Rectal smooth muscle tissue (tissue), 1 donor: Measurements from ENCODE around the gene F10.

Experiments
- H3K27ac ChIP-seq: one replicate; pipeline ENCODE4 v1.7.0; 2013; ENCODE audit warnings: low read depth, low read length, inconsistent platforms
- H3K27me3 ChIP-seq: one replicate; pipeline ENCODE4 v1.7.0; 2013; ENCODE audit warnings: low read length; ENCODE audit not compliant: control insufficient read depth, insufficient read depth
- H3K36me3 ChIP-seq: one replicate; pipeline ENCODE4 v1.7.0; 2013; ENCODE audit warnings: low read length; ENCODE audit not compliant: control insufficient read depth, insufficient read depth
- H3K4me1 ChIP-seq: one replicate; pipeline ENCODE4 v1.7.0; 2013; ENCODE audit warnings: low read length; ENCODE audit not compliant: control insufficient read depth, insufficient read depth
- H3K4me3 ChIP-seq: one replicate; pipeline ENCODE4 v1.7.0; 2013; ENCODE audit warnings: low read length
- H3K9ac ChIP-seq: one replicate; pipeline ENCODE4 v1.7.0; 2013; ENCODE audit warnings: low read length

Gene F10

DNA sequence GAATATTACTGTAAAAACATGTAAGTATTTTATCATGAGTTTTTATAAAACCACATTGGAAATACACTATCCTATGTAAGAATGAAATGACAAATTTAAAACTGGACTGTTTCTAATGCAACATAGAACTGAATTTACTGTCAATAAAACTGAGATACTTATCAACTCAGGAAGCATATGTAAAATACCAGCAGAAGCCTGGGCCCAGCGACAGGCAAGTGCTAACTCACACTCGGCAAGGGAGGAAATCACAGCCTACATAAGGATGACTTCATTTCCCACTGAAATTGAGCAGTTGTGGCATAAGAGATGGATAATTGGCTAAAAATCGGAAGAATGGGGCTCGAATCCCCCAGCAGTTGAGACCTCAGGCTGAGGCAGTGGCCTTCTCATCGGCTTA lies 47.9 kb downstream of the F10 start:
- Histone ChIP-seq H3K4me1 (no peaks in the 10 kb centered on the region), H3K27me3 (no peaks in the 10 kb centered on the region), H3K9ac (no peak overlapping the region), H3K4me3 (no peak overlapping the region), H3K36me3 (peaks cover 6% of the 10 kb centered on the region), H3K27ac (no peak overlapping the region)

DNA sequence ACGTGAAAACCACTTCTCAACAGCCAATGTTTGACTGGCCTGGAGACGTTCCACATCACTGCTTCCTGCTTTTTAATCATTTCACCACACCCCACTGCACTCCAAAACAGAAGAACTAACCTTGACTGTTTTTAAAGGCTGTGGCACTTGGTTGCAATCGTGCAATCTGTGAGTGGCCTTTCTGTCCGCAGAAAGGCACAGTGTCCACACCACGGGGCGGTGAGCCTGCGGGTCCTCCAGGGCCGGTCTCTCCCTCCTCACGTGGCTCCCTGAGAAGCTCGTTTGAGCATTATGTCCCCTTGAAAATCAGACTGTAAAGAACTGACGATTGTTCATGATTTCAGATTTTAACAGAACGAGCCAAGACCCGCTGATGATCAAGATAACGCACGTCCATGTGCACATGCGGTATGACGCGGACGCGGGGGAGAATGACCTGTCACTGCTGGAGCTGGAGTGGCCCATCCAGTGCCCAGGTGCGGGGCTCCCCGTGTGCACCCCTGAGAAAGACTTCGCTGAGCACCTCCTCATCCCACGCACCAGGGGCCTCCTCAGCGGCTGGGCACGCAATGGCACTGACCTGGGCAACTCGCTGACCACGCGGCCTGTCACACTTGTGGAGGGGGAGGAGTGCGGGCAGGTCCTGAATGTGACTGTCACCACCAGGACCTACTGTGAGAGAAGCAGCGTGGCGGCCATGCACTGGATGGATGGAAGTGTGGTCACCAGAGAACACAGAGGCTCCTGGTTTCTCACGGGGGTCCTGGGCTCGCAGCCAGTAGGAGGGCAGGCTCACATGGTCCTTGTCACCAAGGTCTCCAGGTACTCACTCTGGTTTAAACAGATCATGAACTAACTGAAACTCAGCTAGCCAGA lies 48.9 kb downstream of the F10 start:
- H3K9ac ChIP-seq = no peak overlapping the region
- no peak overlapping the region for H3K4me3 ChIP-seq
- no peak overlapping the region for H3K27ac ChIP-seq
- no peaks in the 10 kb centered on the region for H3K4me1 ChIP-seq
- H3K36me3 ChIP-seq = peaks cover 6% of the 10 kb centered on the region
- no peaks in the 10 kb centered on the region for H3K27me3 ChIP-seq

DNA sequence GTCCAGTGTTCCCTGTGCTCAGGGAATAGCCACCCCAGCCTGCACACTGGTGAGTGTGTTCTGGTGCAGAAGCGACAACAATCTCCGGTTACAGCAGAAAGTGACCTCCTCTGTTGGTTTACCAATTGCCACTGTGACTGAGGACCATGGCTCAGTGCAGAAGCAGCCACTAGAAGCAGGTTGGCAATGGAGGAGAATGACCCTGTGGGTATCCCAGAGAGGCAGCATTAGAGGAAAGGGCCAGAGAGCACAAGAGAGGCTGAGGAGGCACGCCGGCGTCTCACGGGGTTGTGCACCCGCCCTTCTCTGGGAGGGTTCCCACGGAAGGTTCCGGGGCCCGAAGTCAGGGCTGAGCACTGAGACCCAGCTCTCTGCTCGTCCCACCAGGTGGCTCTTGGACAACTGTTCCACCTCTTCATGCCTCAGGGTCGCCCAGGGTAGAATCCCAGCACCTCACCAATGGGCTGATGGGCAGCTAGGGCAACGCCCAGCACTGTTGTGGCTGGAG lies 49.9 kb downstream of the F10 start:
- no peaks in the 10 kb centered on the region for H3K4me1 ChIP-seq
- no peak overlapping the region for H3K4me3 ChIP-seq
- H3K27me3 ChIP-seq = no peaks in the 10 kb centered on the region
- H3K27ac ChIP-seq = no peak overlapping the region
- H3K36me3 ChIP-seq = peaks cover 6% of the 10 kb centered on the region
- no peak overlapping the region for H3K9ac ChIP-seq

DNA sequence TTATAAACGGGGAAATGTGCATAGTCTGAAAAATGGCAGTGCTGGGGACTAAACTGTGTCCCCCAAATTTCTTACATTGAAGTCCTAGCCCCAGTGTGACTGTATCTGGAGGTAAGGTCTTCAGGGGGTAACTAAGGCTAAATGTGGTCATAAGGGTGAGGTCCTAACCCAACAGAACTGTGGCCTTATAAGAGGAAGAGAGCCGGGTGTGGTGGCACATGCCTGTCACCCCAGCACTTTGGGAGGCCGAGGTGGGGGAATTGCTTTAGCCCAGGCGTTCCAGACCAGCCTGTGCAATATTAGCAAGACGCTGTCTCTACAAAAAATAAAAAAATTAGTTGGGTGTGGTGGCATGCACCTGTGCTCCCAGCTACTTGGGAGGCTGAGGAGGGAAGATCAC lies 53.7 kb downstream of the F10 start:
- Histone ChIP-seq H3K36me3 (peaks cover 15% of the 10 kb centered on the region), H3K27ac (no peak overlapping the region), H3K4me1 (no peaks in the 10 kb centered on the region)

DNA sequence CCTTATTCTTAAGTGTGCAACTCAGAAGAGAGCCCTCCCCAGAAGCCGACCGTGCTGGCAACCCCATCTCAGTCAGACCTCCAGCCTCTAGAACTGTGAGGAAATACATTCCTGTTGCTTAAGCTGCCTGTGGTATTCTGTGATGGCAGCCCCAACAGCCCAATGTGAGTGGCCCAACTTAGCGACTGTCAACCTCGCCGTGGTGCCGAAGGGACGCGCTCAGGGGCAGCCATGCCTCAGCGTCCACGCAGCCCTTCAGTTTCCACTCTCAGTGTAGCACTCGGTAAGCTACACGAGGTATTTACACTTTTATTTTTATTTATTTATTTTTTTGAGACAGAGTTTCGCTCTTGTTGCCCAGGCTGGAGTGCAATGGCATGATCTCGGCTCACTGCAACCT lies 54.2 kb downstream of the F10 start:
- H3K4me3 ChIP-seq = no peak overlapping the region
- H3K27me3 ChIP-seq = no peaks in the 10 kb centered on the region
- H3K9ac ChIP-seq = no peak overlapping the region
- no peak overlapping the region for H3K27ac ChIP-seq
- H3K36me3 ChIP-seq = peaks cover 14% of the 10 kb centered on the region
- no peaks in the 10 kb centered on the region for H3K4me1 ChIP-seq

More for the DNA sequence above, 53.7 kb downstream of the F10 start:
- H3K9ac ChIP-seq = no peak overlapping the region
- H3K4me3 ChIP-seq = no peak overlapping the region
- H3K27me3 ChIP-seq = no peaks in the 10 kb centered on the region

DNA sequence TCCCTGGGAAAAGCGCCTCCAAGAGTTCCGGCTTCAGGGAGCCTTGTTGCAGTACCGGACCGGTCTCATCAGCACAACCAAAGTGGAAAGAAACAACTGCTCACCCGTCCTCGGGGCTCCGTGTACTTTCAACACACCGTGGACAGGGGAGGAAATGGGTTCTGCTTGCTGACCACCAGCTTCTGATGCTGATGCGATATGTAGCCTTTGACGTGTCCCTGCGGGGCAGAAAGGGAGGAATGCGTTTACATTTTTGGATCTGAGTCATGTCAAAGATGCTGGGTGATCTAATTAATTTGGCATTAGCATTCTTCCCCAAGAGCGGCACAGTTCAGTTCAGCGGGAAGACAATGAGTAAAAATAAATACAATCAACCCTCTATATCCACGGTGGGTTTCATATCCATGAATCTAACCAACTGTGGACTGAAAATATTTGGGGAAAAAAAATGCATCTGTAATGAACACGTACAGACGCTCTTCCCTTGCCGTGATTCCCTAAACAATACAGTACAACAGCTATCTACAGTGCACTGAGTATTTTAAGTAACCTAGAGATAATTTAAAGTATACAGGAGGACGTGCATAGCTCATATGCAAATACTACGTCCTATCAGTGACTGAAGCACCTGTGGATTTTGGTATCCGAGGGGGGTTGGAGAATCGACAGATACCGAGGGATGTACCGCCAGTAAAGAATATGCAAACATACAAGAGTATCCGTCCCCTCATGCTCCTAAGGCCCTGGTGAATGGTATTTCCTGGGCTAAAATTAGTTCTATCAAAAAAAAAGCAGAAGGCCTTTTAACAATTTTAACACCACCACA lies 55.7 kb downstream of the F10 start:
- Histone ChIP-seq H3K36me3 (peaks cover 14% of the 10 kb centered on the region), H3K4me1 (no peaks in the 10 kb centered on the region), H3K9ac (no peak overlapping the region), H3K27me3 (no peaks in the 10 kb centered on the region), H3K4me3 (no peak overlapping the region), H3K27ac (no peak overlapping the region)

DNA sequence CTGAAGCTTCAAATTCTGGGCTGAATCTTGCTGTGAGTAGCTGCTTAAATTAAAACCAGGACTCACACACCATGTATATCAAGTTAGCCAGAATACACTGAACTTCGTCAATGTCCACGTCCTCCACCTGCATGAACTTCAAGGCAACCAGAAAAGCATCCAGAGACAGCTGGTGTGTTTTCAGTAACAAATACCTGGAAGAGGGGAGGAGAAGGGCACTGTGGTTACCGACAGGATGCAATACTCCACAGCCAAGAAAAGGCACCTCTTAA lies 56.2 kb downstream of the F10 start:
- Histone ChIP-seq H3K27me3 (no peaks in the 10 kb centered on the region), H3K27ac (no peak overlapping the region), H3K36me3 (peaks cover 18% of the 10 kb centered on the region), H3K4me1 (no peaks in the 10 kb centered on the region), H3K9ac (no peak overlapping the region), H3K4me3 (no peak overlapping the region)

DNA sequence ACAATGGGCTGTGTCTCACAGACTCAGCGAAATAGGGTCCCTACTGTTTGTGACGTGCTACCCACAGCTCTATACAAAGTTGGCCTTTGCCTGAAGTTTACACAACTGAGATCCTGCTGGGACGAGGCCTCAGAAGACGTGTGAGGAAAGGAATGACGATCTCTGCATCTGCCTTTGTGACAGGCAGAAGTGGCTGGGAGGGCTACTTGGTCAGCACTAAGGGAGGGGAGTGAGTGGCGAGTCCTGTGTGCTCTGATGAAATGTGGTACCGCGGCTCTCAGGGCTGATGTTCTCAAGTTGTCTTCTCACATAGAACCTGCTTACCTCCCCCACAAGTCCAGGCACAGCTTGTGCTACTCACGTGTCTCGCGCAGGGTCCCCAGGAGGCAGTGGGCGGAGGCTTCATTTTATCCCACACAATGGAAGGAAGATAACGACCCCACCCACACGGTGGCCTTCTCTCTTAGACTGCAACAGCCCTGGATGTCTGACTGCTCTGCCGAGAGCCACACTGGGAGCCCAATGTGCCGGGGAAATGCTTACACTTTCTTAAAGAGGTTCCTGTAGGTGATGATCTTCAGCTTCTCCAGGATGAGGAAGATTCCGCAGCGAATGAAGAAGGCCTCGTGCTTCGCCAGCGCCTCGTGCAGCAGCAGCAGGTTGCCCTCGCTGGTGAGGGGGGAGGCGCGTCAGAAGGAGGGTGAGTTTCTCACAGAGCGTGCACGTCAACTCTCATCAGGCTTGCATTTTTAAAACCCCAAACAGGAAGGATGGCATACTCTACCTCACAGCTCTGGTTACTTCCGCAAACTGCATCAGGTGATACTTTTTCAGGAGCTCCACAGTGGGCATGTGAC lies 57.0 kb downstream of the F10 start:
- Histone ChIP-seq H3K4me1 (no peaks in the 10 kb centered on the region), H3K36me3 (peaks cover 20% of the 10 kb centered on the region), H3K9ac (no peak overlapping the region), H3K27ac (no peak overlapping the region), H3K27me3 (no peaks in the 10 kb centered on the region), H3K4me3 (no peak overlapping the region)

DNA sequence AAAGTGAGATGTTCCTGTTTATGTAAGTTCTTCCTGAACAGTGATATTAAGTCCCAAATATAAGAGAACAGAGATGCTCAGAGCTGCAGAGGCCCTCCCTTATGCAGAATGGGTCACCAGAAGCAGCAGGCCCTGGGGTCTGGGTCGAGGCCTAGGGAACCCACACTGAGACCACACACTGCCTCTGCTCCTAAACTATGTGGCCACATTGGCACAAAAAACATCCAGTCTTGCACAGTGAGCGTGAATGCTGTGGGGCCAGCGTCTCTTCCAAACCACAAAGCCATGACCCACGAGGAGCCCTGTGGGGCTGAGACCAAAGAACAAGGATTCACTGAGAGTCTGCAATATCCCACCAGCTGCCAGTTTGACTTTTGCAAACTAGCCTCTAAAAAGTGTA lies 59.4 kb downstream of the F10 start:
- H3K36me3 ChIP-seq = peaks cover 19% of the 10 kb centered on the region
- H3K4me1 ChIP-seq = no peaks in the 10 kb centered on the region
- H3K27ac ChIP-seq = no peak overlapping the region
- H3K27me3 ChIP-seq = no peaks in the 10 kb centered on the region
- no peak overlapping the region for H3K9ac ChIP-seq
- H3K4me3 ChIP-seq = no peak overlapping the region

DNA sequence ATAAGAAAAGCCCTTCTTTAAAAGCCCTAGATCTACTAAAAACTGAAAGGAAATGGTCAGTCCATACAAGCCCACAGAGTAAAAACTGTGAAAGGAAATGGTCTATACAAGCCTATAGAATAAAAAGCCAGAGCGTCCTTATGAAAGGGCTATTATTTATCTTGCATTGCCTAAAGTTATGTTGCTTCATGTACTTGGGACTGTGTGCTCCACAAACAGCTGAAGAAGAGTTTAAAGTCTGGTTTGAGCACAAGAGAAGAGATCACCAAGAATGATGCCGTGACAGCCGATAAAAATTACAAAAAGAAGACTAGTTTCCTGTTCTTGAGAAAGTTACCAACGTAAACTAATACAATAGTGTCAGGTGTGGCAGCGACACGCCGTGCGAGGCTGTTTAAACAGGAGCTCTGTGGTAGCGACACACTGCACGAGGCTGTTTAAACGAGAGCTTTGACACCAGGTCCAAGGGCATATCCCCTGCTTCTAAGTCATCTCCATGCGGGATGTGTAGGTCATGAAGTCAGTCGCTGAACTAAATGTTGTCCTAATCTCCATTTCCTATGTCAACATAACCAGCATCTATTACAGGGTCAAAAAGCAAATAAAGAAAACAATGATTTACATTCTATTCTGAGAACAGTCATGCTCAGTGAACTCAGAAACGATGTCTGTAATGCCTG lies 61.0 kb downstream of the F10 start:
- H3K27ac ChIP-seq = no peak overlapping the region
- H3K9ac ChIP-seq = no peak overlapping the region
- no peaks in the 10 kb centered on the region for H3K4me1 ChIP-seq
- peaks cover 26% of the 10 kb centered on the region for H3K36me3 ChIP-seq
- no peaks in the 10 kb centered on the region for H3K27me3 ChIP-seq
- H3K4me3 ChIP-seq = no peak overlapping the region

DNA sequence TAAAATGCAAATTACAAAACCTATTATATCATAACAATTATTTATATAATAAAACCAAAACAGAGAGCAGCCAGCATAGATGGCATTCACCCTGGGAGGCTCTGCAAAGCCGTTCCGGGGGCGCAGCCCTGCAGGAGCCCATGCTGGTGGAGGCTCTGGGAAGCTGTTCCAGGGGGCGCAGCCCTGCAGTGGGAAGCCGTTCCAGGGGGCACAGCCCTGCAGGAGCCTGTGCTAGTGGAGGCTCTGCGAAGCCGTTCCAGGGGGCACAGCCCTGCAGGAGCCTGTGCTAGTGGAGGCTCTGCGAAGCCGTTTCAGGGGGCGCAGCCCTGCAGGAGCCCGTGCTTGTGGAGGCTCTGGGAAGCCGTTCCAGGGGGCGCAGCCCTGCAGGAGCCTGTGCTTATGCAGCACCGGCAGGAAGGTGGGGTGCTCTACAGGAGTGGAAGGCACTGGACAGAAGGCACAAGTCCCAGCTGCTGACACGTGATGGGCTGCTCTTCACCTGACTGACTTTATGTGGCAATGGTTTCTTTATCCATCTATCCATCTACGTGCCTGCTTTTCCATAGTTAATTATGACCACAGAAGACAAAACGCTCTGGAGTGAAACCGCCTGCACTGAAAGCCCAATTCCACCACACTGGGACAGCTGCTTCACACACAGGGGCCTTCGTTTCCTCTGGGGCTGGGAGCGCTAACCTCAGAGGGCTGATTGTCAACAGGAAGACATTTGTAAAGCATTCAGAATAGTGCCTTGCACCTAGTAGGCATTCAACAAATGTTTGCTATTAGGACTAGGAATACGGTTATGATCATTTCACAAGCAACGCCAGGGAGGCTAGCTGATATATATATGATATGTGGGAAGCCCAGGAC lies 62.2 kb downstream of the F10 start:
- Histone ChIP-seq H3K27me3 (no peaks in the 10 kb centered on the region), H3K9ac (no peak overlapping the region), H3K4me1 (no peaks in the 10 kb centered on the region), H3K36me3 (peaks cover 32% of the 10 kb centered on the region), H3K27ac (no peak overlapping the region), H3K4me3 (no peak overlapping the region)
